GM12892 (cell line): ENCODE results near the gene GIMAP4.

Experiments used
- POLR2A ChIP-seq: IDR thresholded peaks from 2 replicates; pipeline ENCODE4 v1.6.1; 2011; ENCODE audit warnings: low read depth, low read length, control low read depth
- POLR2AphosphoS5 ChIP-seq: IDR thresholded peaks from 2 replicates; pipeline ENCODE4 v1.6.1; 2011; ENCODE audit warnings: low read depth, low read length, control low read depth
- TAF1 ChIP-seq: IDR thresholded peaks from 2 replicates; pipeline ENCODE4 v1.6.1; 2011; ENCODE audit warnings: low read depth, mild to moderate bottlenecking, control low read depth, low read length, borderline replicate concordance

- no peak for TF ChIP-seq POLR2AphosphoS5
- TF ChIP-seq TAF1: no peak
- TF ChIP-seq POLR2A: no peak
Observed at GRCh38 chr7:150553163-150553562, 14.0 kb upstream of the GIMAP4 start.
